ENCODE data around the gene TCF3. TPM values are rescaled to one million over a fixed set of nuclear protein-coding genes. Genes with fewer than 3 reads are reported as not detected.

The TCF3 gene
- polyA plus RNA-seq, 1 experiment = 51.7 TPM

DNA sequence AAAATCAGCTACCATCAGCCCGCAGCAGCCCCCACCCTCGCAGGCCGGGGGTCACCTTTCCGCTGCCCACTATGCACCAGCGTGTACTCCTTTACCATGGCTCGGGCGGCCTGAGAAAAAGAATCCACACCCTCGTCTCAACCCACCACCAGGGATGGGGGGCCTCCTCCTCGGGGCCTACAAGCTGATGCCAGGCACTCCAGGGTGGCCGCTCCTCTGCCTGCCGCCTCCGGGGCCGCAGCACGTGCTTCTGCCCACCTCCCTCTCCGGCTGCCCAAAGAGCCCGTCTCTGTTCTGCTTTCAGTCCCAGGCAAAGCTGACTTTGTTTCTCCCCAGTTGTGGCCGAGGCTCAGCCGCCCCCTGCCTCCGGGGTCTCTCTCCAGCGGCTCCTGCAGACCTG, 73.2 kb downstream of the TCF3 start:
- H3K27me3 ChIP-seq (ENCODE audit: control insufficient read depth, insufficient read depth, low read length) = no peaks in the 10 kb centered on the region
- POLR2A ChIA-PET = interaction anchor here (0.6 to 0.7 kb wide), 2 partner anchors 12 to 13 kb away, joined by 8 to 11 read pairs; no protein-coding TSS in a partner anchor
- DNase-seq (ENCODE audit: low read depth, low spot score) = no peak
- no peak overlapping the region for H3K4me3 ChIP-seq (ENCODE audit: low read depth, low read length)
- no peak overlapping the region for H3K27ac ChIP-seq (ENCODE audit: low read depth, low read length)
- CTCF ChIA-PET = interaction anchor here (0.6 kb wide), 1 partner anchor 14 kb away, joined by 3 read pairs; no protein-coding TSS in a partner anchor
- no peaks in the 10 kb centered on the region; the same call in 1 of the 2 replicates for H3K9me3 ChIP-seq (ENCODE audit: control insufficient read depth, insufficient read depth, low read length)
- TF ChIP-seq, protein P1, sequence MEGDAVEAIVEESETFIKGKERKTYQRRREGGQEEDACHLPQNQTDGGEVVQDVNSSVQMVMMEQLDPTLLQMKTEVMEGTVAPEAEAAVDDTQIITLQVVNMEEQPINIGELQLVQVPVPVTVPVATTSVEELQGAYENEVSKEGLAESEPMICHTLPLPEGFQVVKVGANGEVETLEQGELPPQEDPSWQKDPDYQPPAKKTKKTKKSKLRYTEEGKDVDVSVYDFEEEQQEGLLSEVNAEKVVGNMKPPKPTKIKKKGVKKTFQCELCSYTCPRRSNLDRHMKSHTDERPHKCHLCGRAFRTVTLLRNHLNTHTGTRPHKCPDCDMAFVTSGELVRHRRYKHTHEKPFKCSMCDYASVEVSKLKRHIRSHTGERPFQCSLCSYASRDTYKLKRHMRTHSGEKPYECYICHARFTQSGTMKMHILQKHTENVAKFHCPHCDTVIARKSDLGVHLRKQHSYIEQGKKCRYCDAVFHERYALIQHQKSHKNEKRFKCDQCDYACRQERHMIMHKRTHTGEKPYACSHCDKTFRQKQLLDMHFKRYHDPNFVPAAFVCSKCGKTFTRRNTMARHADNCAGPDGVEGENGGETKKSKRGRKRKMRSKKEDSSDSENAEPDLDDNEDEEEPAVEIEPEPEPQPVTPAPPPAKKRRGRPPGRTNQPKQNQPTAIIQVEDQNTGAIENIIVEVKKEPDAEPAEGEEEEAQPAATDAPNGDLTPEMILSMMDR (IDR thresholded peaks at IDR 0.05; ENCODE audit: low read depth, low read length) = no peak

DNA sequence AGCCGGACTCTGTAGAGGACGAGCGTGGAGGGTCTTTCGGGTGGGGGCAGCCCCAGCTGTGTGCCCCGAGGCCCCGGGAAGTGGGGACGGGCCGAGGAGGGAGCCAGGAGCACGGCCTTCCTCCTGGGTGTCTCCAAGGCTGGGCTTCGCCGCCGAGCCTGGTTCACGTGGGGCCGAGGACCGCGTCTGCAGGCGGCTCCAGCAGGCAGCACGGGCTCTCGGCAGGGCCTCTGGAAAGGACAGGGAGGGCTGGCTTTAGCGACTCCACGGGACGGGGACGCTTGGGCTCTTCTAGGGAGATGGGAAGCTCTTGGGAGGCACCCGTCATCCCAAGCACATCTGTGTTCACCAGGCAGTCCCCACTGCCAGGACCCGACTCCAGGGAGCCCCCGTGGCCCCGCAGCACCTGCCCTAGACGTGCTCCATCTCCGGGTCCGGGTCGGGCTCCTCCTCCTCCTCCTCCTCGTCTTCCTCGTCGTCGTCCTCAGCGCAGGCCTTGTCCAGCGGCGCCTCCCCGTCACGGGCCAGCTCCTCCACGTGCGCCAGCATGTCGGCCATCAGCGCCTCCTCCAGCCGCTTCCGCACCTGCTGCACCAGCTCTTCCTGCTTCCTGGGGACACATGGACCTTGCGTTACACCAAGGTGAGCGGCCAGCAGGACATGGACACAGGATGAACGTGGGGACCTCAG, 74.3 kb downstream of the TCF3 start:
- Histone ChIP-seq H3K4me3 (ENCODE audit: low read depth, low read length) (no peak overlapping the region), H3K27me3 (ENCODE audit: control insufficient read depth, insufficient read depth, low read length) (no peaks in the 10 kb centered on the region), H3K9me3 (ENCODE audit: control insufficient read depth, insufficient read depth, low read length) (no peaks in the 10 kb centered on the region; the same call in 1 of the 2 replicates), H3K27ac (ENCODE audit: low read depth, low read length) (no peak overlapping the region)
- no peak for DNase-seq (ENCODE audit: low read depth, low spot score)
- TF ChIP-seq, protein P1 (IDR thresholded peaks at IDR 0.05; ENCODE audit: low read depth, low read length) = no peak
- CTCF ChIA-PET = no interaction called here
- POLR2A ChIA-PET = no interaction called here

- no peak for DNase-seq (ENCODE audit: low read depth, low spot score)
- no peak overlapping the region for H3K27ac ChIP-seq (ENCODE audit: low read depth, low read length)
- TF ChIP-seq, protein P1 (IDR thresholded peaks at IDR 0.05; ENCODE audit: low read depth, low read length) = no peak
- no peaks in the 10 kb centered on the region; the same call in 1 of the 2 replicates for H3K9me3 ChIP-seq (ENCODE audit: control insufficient read depth, insufficient read depth, low read length)
- no peaks in the 10 kb centered on the region for H3K27me3 ChIP-seq (ENCODE audit: control insufficient read depth, insufficient read depth, low read length)
- ChIA-PET CTCF (no interaction called here), POLR2A (interaction anchor here (1.6 kb wide), 1 partner anchor 13 kb away, joined by 4 read pairs; no protein-coding TSS in a partner anchor)
- H3K4me3 ChIP-seq (ENCODE audit: low read depth, low read length) = no peak overlapping the region
Observed at GRCh38 chr19:1577090-1577928, 75.1 kb downstream of the TCF3 start.

DNA sequence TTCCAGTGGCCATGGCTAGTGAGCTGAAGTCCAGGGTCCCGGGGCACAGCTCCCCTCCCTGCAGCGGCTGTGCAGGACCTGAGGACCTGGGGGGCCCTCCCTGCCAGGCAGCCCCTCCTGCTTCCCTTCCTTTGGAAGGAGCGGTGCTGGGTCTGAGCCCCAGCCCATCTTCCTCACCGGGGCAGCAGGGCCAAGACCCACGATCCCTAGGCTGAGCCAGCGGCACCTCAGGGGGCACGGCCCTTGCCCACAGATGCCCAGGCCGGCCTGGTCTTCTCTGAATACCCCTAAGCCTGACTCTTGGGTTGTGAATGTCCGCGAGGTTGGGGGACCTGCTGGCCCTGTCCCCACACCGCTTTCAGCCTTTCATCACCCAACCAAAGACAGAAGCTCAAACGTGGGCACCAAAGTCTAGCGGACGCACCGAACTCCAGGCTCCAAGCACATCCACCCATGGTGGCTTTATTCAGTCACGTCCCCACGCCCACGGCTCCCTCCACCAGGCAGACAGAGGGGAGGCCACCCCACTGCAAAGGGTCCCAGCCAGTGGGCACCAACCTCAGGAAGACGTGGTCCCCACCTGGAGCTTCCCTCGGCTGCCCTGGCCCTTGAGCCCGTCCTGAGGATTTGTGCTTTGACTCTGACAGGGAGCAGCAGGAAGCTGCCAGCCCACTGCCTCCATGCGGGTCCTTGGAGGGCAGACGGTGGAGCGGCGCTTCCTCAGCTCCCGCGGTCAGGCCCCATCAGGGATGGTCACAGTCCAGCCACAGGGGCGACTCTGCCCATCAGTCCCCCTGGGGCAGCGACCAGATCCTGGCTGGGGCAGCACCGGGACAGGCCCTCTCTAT, 75.9 kb downstream of the TCF3 start:
- DNase-seq (ENCODE audit: low read depth, low spot score) = no peak
- TF ChIP-seq, protein P1 (IDR thresholded peaks at IDR 0.05; ENCODE audit: low read depth, low read length) = no peak
- H3K4me3 ChIP-seq (ENCODE audit: low read depth, low read length) = no peak overlapping the region
- no peak overlapping the region for H3K27ac ChIP-seq (ENCODE audit: low read depth, low read length)
- POLR2A ChIA-PET = interaction anchor here (1.6 kb wide), 1 partner anchor 14 kb away, joined by 4 read pairs; no protein-coding TSS in a partner anchor
- H3K9me3 ChIP-seq (ENCODE audit: control insufficient read depth, insufficient read depth, low read length) = no peaks in the 10 kb centered on the region; the same call in 1 of the 2 replicates
- CTCF ChIA-PET = interaction anchor here (0.5 kb wide), 1 partner anchor 30 kb away, joined by 3 read pairs; no protein-coding TSS in a partner anchor
- no peaks in the 10 kb centered on the region for H3K27me3 ChIP-seq (ENCODE audit: control insufficient read depth, insufficient read depth, low read length)

All from AG04450 (cell line).